GM19452 (cell line): ENCODE data around the gene CCSER1.
"Not testable (repeated sequence)": the region's sequence is repeated elsewhere in the genome, so short reads cannot be mapped to it uniquely, and the experiment has no call there.

ENCODE experiments used
- ATAC-seq: cut with Tn5 transposase; IDR thresholded peaks from one replicate; pipeline ENCODE4 v1.9.1; 2021; ENCODE audit not compliant: unreplicated experiment

Gene CCSER1

GRCh38 chr4:91448668-91449330, 1321.6 kb downstream of the CCSER1 start:
- ATAC-seq, result no peak

DNA sequence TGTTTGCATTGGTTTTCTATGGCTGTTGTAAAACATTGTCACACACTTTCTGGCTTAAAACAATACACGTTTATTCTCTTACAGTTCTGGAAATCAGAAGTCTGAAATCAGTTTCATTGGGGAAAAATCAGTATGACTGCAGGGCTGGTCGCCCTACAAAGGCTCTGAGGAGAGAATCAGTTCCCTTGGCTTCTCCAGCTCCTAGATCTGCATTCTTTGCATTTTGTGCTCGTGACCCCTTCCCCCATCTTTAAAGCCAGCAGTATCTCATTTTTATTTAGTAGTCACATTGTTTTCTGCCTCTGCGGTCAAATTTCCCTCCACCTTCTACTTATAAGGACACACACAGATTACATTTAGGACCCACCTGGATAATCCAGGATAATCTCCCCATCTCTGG, 1326.9 kb downstream of the CCSER1 start:
- ATAC-seq, result no peak

DNA sequence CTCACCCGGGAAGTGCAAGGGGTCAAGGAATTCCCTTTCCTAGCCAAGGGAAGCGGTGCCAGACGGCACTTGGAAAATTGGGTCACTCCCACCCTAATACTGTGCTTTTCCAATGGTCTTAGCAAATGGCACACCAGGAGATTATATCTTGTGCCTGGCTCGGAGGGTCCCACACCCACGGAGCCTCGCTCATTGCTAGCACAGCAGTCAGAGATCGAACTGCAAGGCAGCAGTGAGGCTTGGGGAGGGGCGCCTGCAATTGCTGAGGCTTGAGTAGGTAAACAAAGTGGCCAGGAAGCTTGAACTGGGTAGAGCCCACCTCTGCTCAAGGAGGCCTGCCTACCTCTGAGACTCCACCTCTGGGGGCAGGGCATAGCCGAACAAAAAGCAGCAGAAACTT, 1335.4 kb downstream of the CCSER1 start:
- ATAC-seq, result not testable (repeated sequence)

- no peak for ATAC-seq
These were observed 1343.5 kb downstream of the CCSER1 start for GRCh38 chr4:91470671-91471070.

- no peak for ATAC-seq
These were observed 1344.1 kb downstream of the CCSER1 start for GRCh38 chr4:91471280-91471679.

DNA sequence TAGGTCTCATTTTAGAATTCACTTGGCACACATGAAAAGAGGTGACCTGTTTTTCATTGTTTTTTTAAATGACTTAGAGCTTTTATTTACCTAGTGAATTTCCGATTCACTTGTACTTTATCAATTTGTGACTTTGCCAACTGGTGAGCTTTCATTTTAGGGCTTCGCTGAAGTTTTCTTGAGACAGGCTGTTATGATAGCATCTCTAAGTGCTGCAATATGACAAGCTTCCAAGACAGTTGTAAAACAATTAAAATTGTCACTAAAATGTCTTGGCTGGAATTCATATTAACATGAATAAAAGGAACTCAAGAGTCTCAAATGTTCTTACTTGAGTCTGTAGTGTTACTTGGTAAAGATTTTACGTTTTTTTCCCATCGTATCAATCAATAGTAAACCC, 1344.9 kb downstream of the CCSER1 start:
- no peak for ATAC-seq

GRCh38 chr4:91485415-91485814, 1358.2 kb downstream of the CCSER1 start:
- ATAC-seq, result no peak

DNA sequence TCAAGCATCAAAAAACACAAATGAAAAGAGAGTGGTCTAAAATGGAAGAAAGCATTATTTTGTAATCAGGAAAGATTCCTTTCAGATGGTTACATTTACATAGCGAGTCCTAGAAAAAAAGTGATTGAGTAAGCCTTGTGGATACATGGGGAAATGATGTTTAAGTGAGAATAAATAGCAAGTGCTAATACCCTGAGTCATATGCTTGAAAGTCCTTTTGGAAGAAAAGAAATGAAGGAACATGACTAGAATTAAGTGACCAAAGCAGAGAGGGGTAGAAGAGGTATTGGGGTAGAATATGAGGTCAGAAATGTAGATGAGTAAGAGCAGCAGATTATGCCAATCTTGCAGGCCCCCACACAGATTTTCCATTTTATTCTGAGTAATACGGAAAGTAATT, 1361.8 kb downstream of the CCSER1 start:
- no peak for ATAC-seq

DNA sequence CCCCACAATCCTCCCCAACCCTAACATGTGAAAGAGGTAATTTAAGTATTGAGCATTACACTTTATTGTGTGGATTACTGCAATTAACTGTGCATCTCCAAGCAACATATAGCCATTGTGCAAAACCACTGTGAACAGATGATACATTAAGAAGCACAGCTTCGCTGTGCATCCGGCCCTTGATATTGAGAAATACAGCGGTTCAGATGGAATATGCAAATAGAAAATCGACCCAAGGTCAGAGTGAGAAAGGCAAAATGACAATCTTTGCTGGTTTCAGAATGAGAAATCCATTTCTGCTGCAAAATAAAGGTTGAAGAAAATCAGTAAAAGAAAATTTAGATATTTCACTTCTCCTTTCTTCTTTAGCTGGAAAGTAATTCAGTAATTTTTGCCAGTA, 1370.7 kb downstream of the CCSER1 start:
- ATAC-seq, result no peak

DNA sequence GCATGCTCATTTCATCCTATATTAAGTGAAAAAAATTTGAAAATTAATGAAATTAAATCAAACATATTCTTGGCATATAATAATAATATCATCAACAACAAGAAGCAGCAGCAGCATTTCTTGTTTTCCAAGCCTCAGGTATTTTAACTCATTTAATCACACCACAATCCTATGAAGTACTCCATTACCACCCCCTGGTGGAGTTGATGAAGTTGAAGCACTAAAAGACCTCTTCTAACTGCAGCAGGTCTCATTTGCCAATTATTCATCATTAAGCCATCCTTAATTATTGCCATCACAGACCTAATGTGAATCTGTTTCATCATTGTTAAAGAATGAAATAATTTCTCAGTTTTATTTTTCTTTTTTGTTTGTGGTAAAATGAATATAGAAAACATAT, 1375.2 kb downstream of the CCSER1 start:
- ATAC-seq, result no peak

DNA sequence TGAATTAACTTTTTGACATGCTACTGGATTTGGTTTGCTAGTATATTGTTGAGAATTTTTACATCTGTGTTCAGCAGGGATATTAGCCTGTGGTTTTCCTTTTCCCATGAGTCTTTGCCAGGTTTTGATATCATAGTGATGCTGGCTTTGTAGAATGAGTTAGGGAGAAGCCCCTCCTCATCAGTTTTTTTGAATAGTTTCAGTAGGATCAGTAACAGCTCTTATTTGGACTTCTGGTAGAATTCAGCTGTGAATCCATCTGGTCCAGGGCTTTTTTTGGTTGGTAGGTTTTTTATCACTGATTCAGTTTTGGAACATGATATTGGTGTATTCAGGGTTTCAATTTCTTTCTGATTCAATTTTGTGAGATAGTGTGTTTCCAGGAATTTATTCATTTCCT, 1386.1 kb downstream of the CCSER1 start:
- no peak for ATAC-seq

GRCh38 chr4:91519155-91519554, 1392.0 kb downstream of the CCSER1 start:
- no peak for ATAC-seq

- ATAC-seq, result no peak
These were observed 1398.4 kb downstream of the CCSER1 start for GRCh38 chr4:91525621-91526020.

DNA sequence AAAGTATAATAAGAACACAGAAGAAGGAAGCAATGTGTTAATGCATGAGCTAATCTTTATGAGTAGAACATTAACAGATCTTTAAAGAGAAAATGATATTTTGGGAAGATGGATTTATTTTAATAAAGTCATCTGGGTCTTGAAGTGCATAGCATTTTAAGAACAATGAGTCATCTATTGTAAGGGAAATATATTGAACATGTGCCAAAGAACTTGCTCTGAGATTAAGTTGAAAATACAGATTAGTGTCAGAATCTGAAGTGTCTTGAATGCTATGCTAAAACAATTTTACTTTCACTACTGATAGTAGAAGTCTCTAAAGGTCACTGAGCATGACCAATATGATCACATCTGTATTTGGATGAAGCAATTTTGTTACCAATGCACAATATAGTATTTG, 1399.9 kb downstream of the CCSER1 start:
- ATAC-seq, result no peak

DNA sequence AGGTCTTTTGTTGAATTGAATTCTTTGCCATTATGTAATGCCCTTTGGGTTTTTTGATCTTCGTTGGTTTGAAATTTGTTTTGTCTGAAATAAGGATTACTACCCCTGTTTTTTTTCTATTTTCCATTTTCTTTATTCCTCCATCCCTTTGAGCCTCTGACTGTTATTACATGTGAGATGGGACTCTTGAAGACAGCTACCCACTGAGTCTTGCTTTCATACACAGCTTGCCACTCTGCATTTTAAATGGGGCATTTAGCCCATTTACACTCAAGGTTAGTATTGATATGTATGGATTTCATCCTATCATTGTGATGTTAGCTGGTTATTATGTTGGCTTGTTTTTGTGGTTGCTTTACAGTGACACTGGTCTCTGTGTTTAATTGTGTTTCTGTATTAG, 1440.4 kb downstream of the CCSER1 start:
- no peak for ATAC-seq

GRCh38 chr4:91577864-91578263, 1450.7 kb downstream of the CCSER1 start:
- no peak for ATAC-seq

DNA sequence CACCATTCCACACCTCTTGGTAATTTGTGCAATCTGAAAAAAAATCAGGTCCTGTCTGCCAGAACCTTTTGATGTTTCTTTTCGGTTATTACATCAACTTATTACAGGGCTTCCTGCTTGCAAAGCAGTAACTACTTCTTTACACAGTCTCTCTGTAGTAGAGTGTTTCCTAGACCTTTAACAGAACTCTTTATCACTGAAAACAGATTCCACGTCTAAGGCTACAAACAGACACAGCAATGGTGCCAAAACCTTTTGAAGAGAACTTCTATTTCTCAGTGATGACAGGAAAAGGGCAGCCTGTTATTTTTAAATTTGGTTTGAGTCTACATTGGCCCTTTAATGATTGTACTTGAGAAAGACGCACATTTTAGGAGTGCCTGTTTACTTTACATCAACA, 1463.1 kb downstream of the CCSER1 start:
- no peak for ATAC-seq

GRCh38 chr4:91592125-91592524, 1464.9 kb downstream of the CCSER1 start:
- ATAC-seq, result no peak

DNA sequence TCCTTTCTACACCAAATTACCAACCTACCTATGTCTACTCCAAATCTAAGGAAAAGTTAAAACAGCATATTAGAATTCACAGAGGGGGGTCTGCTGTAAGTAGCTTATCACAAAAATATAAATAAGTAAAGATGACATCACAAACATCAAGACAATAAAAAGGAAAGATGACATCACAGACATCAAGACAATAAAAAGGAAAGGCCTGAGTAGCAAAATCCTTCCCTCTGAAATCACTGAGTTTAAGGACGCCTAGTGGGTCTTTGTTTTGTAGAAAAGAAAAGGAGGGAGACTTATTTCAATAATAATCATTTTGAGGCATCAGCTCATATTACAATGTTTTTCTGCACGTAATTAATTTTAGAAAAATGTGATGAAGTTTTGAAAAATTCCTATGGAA, 1469.5 kb downstream of the CCSER1 start:
- ATAC-seq, result no peak

DNA sequence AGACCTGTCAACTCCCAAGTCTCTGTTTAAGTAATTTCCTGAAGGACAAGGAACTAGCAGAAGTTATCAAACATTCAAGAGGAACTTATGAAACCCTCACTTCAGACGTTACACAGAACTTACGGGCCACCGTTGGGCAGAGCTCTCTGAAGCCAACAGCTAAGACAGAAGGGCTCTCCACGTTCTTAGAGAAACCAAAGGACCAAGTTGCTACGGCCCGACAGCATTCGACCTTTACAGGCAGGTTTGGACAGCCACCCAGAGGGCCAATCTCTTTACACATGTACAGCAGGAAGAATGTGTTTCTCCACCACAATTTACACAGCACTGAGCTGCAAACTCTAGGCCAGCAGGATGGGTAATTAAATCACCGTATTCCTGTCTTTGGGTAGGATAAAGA, 1471.5 kb downstream of the CCSER1 start:
- no peak for ATAC-seq

GRCh38 chr4:91600301-91600700, 1473.1 kb downstream of the CCSER1 start:
- no peak for ATAC-seq

GRCh38 chr4:91601401-91601800, 1474.2 kb downstream of the CCSER1 start:
- no peak for ATAC-seq

GRCh38 chr4:91611782-91612181, 1484.6 kb downstream of the CCSER1 start:
- no peak for ATAC-seq
